ENCODE results near the gene DOCK4.
"Not testable (repeated sequence)": the region's sequence is repeated elsewhere in the genome, so short reads cannot be mapped to it uniquely, and the experiment has no call there.

The DOCK4 gene

GRCh38 chr7:112135815-112136214 lies 70.4 kb downstream of the DOCK4 start:
- no peak for DNase-seq (ENCODE audit: low read depth)

- DNase-seq (ENCODE audit: low read depth), result no peak
These were observed 72.2 kb downstream of the DOCK4 start for GRCh38 chr7:112134039-112134438.

- no peak for DNase-seq (ENCODE audit: low read depth)
These were observed 72.9 kb downstream of the DOCK4 start for GRCh38 chr7:112133328-112133727.

- no peak for DNase-seq (ENCODE audit: low read depth)
These were observed 74.0 kb downstream of the DOCK4 start for GRCh38 chr7:112132051-112132694.

GRCh38 chr7:112130729-112131410 lies 75.3 kb downstream of the DOCK4 start:
- no peak for DNase-seq (ENCODE audit: low read depth)

- DNase-seq (ENCODE audit: low read depth), result no peak
These were observed 76.4 kb downstream of the DOCK4 start for GRCh38 chr7:112129655-112130323.

GRCh38 chr7:112128461-112129425 lies 77.5 kb downstream of the DOCK4 start:
- DNase-seq (ENCODE audit: low read depth), result not testable (repeated sequence)

- DNase-seq (ENCODE audit: low read depth), result not testable (repeated sequence)
These were observed 78.2 kb downstream of the DOCK4 start for GRCh38 chr7:112128041-112128440.

GRCh38 chr7:112125250-112125649 lies 80.9 kb downstream of the DOCK4 start:
- DNase-seq (ENCODE audit: low read depth), result no peak

- DNase-seq (ENCODE audit: low read depth), result no peak
These were observed 82.0 kb downstream of the DOCK4 start for GRCh38 chr7:112124061-112124766.

- no peak for DNase-seq (ENCODE audit: low read depth)
These were observed 83.4 kb downstream of the DOCK4 start for GRCh38 chr7:112122798-112123197.

- DNase-seq (ENCODE audit: low read depth), result no peak
These were observed 84.1 kb downstream of the DOCK4 start for GRCh38 chr7:112122144-112122543.

GRCh38 chr7:112121318-112121717 lies 84.9 kb downstream of the DOCK4 start:
- no peak for DNase-seq (ENCODE audit: low read depth)

- DNase-seq (ENCODE audit: low read depth), result no peak
These were observed 85.4 kb downstream of the DOCK4 start for GRCh38 chr7:112120696-112121217.

- no peak for DNase-seq (ENCODE audit: low read depth)
These were observed 87.3 kb downstream of the DOCK4 start for GRCh38 chr7:112118581-112119566.

- DNase-seq (ENCODE audit: low read depth), result no peak
These were observed 89.3 kb downstream of the DOCK4 start for GRCh38 chr7:112116894-112117293.

- no peak for DNase-seq (ENCODE audit: low read depth)
These were observed 89.8 kb downstream of the DOCK4 start for GRCh38 chr7:112116358-112116757.

- no peak for DNase-seq (ENCODE audit: low read depth)
These were observed 90.3 kb downstream of the DOCK4 start for GRCh38 chr7:112115880-112116279.

GRCh38 chr7:112113913-112114575 lies 92.2 kb downstream of the DOCK4 start:
- no peak for DNase-seq (ENCODE audit: low read depth)
